Esophagus muscularis mucosa (tissue), 4 donors: ENCODE data around the gene TOMM70. TPM values are rescaled to one million over a fixed set of nuclear protein-coding genes. Genes with fewer than 3 reads are reported as not detected.

Source experiments
- DNase-seq: peaks from one replicate; pipeline ENCODE4 v3.0.0-alpha.2; 2017; ENCODE audit errors: extremely low spot score
- H3K27ac ChIP-seq, 4 donors: fragments of 200-600 bp; sonication (generic); replicated peaks in 1 of 4; 1 replicate in 3 of 4; 2 replicates in 1 of 4; pipeline ENCODE4 v1.5.1; 2016 to 2019; ENCODE audit warnings: mild to moderate bottlenecking in 1 of 4
- H3K27me3 ChIP-seq, 4 donors: fragments of 200-600 bp; sonication (generic); one replicate each; pipeline versions ENCODE4 v1.5.1 to v1.6.0; 2016 to 2019
- H3K36me3 ChIP-seq, 4 donors: fragments of 200-600 bp; sonication (generic); one replicate each; pipeline ENCODE4 v1.5.1; 2016 to 2019
- H3K4me1 ChIP-seq, 4 donors: fragments of 200-600 bp; sonication (generic); one replicate each; pipeline ENCODE4 v1.5.1; 2016 to 2019
- H3K4me3 ChIP-seq, 4 donors: fragments of 200-600 bp; sonication (generic); 1 replicate in 2 of 4; 2 replicates in 2 of 4; pipeline ENCODE4 v1.5.1; 2016 to 2019; ENCODE audit warnings: mild to moderate bottlenecking in 4 of 4, moderate library complexity in 1 of 4
- H3K9me3 ChIP-seq, 4 donors: fragments of 200-600 bp; sonication (generic); 1 replicate in 3 of 4; 2 replicates in 1 of 4; pipeline ENCODE4 v1.5.1; 2016 to 2019
- EP300 ChIP-seq: sonication (generic); formaldehyde crosslinking; IDR thresholded peaks from one replicate; pipeline ENCODE4 v1.6.1; 2017; ENCODE audit warnings: antibody characterized with exemption
- POLR2A ChIP-seq: fragments of 450-650 bp; IDR thresholded peaks from one replicate; pipeline ENCODE4 v1.6.1; 2017; ENCODE audit warnings: antibody characterized with exemption, moderate library complexity, mild to moderate bottlenecking, low read depth
- POLR2AphosphoS5 ChIP-seq, 2 donors: sonication (generic); formaldehyde crosslinking; IDR thresholded peaks; one replicate each; pipeline ENCODE4 v1.6.1; 2017; ENCODE audit warnings: antibody characterized with exemption in 2 of 2
- WGBS: methylation state at CpG from one replicate; pipeline ENCODE4 v1.1.5; 2018; 5-methylcytosine and 5-hydroxymethylcytosine counted together
- intact Hi-C: fragments of 100-400 bp; cut with DNase I; formaldehyde crosslinking; loops from one replicate; pipeline ENCODE4 v1.15.1; 2023
- total RNA-seq, 4 donors: library from RNA; depleted of rRNA; stranded (reverse); fragments of >200 nt; gene quantifications; one replicate each; pipeline versions ENCODE4 v1.1.0 to v1.2.1, GENCODE V29; 2016
- TF ChIP-seq, protein P1 (sequence below), 3 experiments: fragments of 200-600 bp in 2 of 3; fragments of 450-650 bp in 1 of 3; sonication (generic) in 2 of 3; IDR thresholded peaks; one replicate each; pipeline ENCODE4 v1.5.1; 2017 to 2019; ENCODE audit warnings: antibody characterized with exemption in 3 of 3, mild to moderate bottlenecking in 2 of 3, moderate library complexity in 1 of 3

TOMM70 gene
- total RNA-seq, 4 donors from 2014 or later = 43.4 to 50.6 (median 46.4) TPM

DNA sequence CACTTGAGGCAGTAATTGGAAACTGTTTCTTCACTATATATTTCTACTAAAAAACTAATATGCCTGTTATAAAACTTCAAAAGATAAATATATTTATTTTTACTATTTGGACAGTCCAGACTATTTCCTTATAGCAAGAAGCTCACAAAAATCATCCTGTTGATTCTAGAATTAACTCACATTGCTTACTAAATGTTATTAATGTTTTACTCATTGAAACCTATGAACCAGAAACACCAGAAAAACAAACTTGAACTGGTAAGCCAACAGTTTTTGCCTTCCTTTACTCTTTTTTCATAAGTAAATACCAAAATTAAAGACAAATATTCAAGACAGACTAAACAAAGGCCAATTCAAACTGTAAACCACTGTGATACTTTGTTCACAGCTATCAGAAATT is 26.4 kb downstream of the TOMM70 start:
- Histone ChIP-seq H3K36me3 (peaks cover 33 to 92% (median 59%) of the 10 kb centered on the region in 4 donors), H3K27ac (no peak overlapping the region), H3K4me3 (no peak overlapping the region), H3K27me3 (no peaks in the 10 kb centered on the region), H3K4me1 (no peaks in the 10 kb centered on the region), H3K9me3 (no peaks in the 10 kb centered on the region)
- no peak for DNase-seq
- TF ChIP-seq POLR2AphosphoS5 (IDR thresholded peaks at IDR 0.05) = no peak
- TF ChIP-seq POLR2A = no peak
- TF ChIP-seq, protein P1, sequence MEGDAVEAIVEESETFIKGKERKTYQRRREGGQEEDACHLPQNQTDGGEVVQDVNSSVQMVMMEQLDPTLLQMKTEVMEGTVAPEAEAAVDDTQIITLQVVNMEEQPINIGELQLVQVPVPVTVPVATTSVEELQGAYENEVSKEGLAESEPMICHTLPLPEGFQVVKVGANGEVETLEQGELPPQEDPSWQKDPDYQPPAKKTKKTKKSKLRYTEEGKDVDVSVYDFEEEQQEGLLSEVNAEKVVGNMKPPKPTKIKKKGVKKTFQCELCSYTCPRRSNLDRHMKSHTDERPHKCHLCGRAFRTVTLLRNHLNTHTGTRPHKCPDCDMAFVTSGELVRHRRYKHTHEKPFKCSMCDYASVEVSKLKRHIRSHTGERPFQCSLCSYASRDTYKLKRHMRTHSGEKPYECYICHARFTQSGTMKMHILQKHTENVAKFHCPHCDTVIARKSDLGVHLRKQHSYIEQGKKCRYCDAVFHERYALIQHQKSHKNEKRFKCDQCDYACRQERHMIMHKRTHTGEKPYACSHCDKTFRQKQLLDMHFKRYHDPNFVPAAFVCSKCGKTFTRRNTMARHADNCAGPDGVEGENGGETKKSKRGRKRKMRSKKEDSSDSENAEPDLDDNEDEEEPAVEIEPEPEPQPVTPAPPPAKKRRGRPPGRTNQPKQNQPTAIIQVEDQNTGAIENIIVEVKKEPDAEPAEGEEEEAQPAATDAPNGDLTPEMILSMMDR (IDR thresholded peaks at IDR 0.05) = no peak
- no peak for TF ChIP-seq EP300
- intact Hi-C loops = no loop called here

DNA sequence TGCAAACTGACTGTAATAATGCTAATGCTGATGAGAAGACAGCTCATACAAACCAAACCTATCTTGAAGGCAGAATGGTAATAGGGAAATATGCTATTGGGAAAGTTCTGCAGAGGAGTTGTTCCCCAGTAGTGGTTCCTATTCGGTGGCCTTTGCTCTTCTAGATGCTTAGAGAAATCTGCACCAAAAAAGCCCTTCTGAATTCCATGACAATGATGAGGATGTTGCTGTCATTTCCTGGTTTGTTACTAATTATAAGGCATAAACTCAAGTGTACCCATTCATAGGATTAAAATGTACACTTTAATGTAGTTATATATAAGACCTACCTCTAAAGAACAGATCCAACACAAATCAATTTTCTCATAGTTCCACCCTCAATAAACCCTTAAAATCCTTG is 30.1 kb downstream of the TOMM70 start:
- no peaks in the 10 kb centered on the region for H3K27me3 ChIP-seq
- H3K4me3 ChIP-seq = no peak overlapping the region
- intact Hi-C loops = no loop called here
- no peak overlapping the region for H3K27ac ChIP-seq
- no peak for DNase-seq
- 89% methylated on average over 1 of the region's 1 CpG for WGBS
- H3K4me1 ChIP-seq = peaks cover 0 to 6% (median 2%) of the 10 kb centered on the region in 4 donors
- no peak for TF ChIP-seq EP300
- TF ChIP-seq POLR2A = no peak
- TF ChIP-seq POLR2AphosphoS5 (IDR thresholded peaks at IDR 0.05) = no peak
- TF ChIP-seq, protein P1 (IDR thresholded peaks at IDR 0.05) = no peak
- H3K9me3 ChIP-seq = no peaks in the 10 kb centered on the region
- H3K36me3 ChIP-seq = peaks cover 21 to 89% (median 69%) of the 10 kb centered on the region in 4 donors

DNA sequence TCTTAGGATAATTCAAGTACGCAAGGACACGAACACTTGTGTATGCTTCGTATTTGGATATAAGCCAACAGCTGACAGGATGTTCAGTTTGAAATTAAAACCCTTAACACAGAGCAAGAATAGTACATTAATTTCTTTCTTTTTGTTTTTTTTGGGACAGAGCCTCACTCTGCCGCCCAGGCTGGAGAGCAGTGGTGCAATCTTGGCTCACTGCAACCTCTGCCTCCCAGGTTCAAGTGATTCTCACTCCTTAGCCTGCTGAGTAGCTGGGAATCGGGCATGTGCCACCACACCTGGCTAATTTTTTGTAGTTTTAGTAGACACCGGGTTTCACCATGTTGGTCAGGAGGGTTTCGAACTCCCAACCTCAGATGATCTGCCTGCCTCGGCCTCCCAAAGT is 32.4 kb downstream of the TOMM70 start:
- WGBS = 68% methylated on average over 8 of the region's 8 CpGs
- Histone ChIP-seq H3K4me3 (no peak overlapping the region), H3K9me3 (no peaks in the 10 kb centered on the region), H3K36me3 (peaks cover 25 to 93% (median 79%) of the 10 kb centered on the region in 4 donors), H3K27ac (no peak overlapping the region), H3K27me3 (no peaks in the 10 kb centered on the region), H3K4me1 (peaks cover 0 to 6% (median 2%) of the 10 kb centered on the region in 4 donors)
- DNase-seq = no peak
- TF ChIP-seq EP300 (no peak), POLR2A (no peak), POLR2AphosphoS5 (IDR thresholded peaks at IDR 0.05) (no peak)
- TF ChIP-seq, protein P1 (IDR thresholded peaks at IDR 0.05) = no peak
- intact Hi-C loops = no loop called here

DNA sequence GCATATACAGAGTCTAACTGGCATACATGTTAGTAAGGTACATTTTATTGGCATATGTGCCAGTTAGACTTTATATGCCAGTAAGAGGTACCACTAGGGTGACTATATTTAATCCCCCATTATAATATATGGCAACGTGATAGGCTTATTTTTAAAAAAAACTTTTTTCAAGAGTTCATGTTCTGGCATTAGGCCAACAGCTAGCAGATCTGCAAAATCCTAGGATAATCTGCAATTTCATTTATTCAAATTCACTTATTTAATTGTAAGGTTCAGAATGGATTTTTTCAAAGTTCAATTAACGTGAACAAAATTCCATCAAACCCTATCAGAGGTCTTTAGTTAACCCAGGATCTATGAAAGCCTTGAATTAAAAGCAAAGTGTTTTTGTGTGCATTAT is 34.5 kb downstream of the TOMM70 start:
- no peaks in the 10 kb centered on the region for H3K27me3 ChIP-seq
- no peak for DNase-seq
- H3K36me3 ChIP-seq = peaks cover 8 to 91% (median 76%) of the 10 kb centered on the region in 4 donors
- H3K9me3 ChIP-seq = peaks cover 0 to 4% (median 0%) of the 10 kb centered on the region in 4 donors
- 67% methylated on average over 2 of the region's 2 CpGs for WGBS
- peaks cover 0 to 6% (median 2%) of the 10 kb centered on the region in 4 donors for H3K4me1 ChIP-seq
- H3K27ac ChIP-seq = no peak overlapping the region
- TF ChIP-seq POLR2A = no peak
- no peak for TF ChIP-seq POLR2AphosphoS5 (IDR thresholded peaks at IDR 0.05)
- TF ChIP-seq EP300 = no peak
- TF ChIP-seq, protein P1 (IDR thresholded peaks at IDR 0.05) = no peak
- no peak overlapping the region for H3K4me3 ChIP-seq
- intact Hi-C loops = no loop called here

DNA sequence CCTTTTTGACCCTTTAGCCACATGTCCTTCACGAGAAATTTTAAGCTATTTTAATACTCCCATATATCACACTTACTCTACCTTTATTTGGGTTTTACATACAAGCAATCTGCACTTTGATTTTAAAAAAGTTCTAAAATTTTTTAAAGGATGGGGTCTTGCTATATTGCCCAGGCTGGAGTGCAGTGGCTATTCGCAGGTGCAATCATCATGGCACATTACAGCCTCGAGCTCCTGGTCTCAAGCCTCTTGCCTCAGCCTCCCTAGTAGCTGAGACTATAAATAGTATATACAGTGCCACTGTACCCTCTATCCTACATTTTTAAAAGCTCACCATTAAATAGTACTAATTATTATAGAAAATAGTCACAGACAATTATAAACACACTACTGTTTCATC is 36.5 kb downstream of the TOMM70 start:
- TF ChIP-seq EP300 (no peak), POLR2A (no peak), POLR2AphosphoS5 (IDR thresholded peaks at IDR 0.05) (no peak)
- TF ChIP-seq, protein P1 (IDR thresholded peaks at IDR 0.05) = no peak
- 99% methylated on average over 3 of the region's 3 CpGs for WGBS
- Histone ChIP-seq H3K36me3 (peaks cover 7 to 96% (median 64%) of the 10 kb centered on the region in 4 donors), H3K4me3 (no peak overlapping the region), H3K4me1 (peaks cover 0 to 6% (median 2%) of the 10 kb centered on the region in 4 donors), H3K27me3 (no peaks in the 10 kb centered on the region), H3K9me3 (peaks cover 0 to 4% (median 0%) of the 10 kb centered on the region in 4 donors), H3K27ac (no peak overlapping the region)
- intact Hi-C loops = no loop called here
- DNase-seq = no peak
